ENCODE results near the gene AXIN1. TPM values are rescaled to one million over a fixed set of nuclear protein-coding genes. Genes with fewer than 3 reads are reported as not detected.
"Not testable (repeated sequence)": the region's sequence is repeated elsewhere in the genome, so short reads cannot be mapped to it uniquely, and the experiment has no call there.

AXIN1 gene
- total RNA-seq, 2 experiments from 2014 or later: 22.3 to 25.7 TPM

DNA sequence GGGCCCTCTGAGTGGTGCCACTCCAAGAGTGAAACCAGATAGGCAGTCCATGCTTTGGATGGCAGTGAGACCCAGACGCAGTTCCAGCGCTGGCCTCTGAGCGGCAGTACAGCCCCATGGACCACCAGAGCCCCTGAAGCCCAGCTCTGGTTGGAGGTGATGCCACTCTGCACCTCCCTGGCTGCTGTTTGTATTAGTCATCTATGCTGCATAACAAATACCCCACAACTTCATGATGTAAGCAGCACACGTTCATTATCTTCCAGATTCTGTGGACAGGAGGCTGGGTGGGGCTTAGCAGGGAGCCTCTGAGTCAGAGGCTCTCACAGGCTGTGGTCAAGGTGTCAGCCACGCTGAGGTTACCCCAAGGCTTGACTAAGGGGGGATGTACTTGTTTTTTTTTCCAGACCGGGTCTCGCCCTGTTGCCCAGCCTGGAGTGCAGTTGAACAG, 39.4 kb upstream of the AXIN1 start:
- peak overlapping the region; percentile 68 for H3K27ac Mint-ChIP-seq
- H3K4me1 Mint-ChIP-seq: peaks cover 23% of the 10 kb centered on the region
- peaks cover 2% of the 10 kb centered on the region for H3K9me3 Mint-ChIP-seq (ENCODE audit: low read depth)
- CTCF ChIA-PET: interaction anchor here (0.7 to 2.2 kb wide), 4 partner anchors 10 to 1328 kb away, joined by 3 to 10 read pairs (median 4); partner anchors contain the start of genes DECR2 and RAB11FIP3
- DNase-seq: peak; percentile 89
- ATAC-seq: peak; percentile 95
- H3K36me3 Mint-ChIP-seq: peaks cover 6% of the 10 kb centered on the region
- H3K4me3 Mint-ChIP-seq: no peak overlapping the region
- peaks cover 10% of the 10 kb centered on the region for H3K27me3 Mint-ChIP-seq

DNA sequence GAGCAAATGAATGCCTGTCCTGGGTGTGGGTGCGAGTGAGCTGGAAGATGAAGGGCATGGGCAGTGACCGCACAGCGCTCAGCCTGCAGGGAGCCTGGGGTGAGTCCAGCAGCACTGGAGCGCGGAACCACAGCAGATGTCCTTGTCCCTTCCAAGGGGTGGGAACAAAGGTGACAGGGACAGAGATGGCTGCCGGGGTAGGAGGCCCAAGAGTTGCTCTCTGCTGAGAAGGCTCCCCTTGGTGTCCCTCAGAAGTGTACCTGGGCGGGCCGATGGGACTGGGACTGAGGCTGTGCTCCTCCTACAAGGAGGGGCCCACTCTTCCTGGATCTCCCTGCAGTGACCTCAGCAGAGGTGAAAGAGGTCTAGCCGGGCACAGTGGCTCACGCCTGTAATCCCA, 36.8 kb upstream of the AXIN1 start:
- Mint-ChIP-seq H3K9me3 (ENCODE audit: low read depth) (peaks cover 2% of the 10 kb centered on the region), H3K27ac (no peak overlapping the region), H3K4me1 (peaks cover 18% of the 10 kb centered on the region), H3K36me3 (peaks cover 6% of the 10 kb centered on the region), H3K4me3 (no peak overlapping the region), H3K27me3 (no peaks in the 10 kb centered on the region)
- ATAC-seq (no peak), DNase-seq (no peak)
- CTCF ChIA-PET: no interaction called here

DNA sequence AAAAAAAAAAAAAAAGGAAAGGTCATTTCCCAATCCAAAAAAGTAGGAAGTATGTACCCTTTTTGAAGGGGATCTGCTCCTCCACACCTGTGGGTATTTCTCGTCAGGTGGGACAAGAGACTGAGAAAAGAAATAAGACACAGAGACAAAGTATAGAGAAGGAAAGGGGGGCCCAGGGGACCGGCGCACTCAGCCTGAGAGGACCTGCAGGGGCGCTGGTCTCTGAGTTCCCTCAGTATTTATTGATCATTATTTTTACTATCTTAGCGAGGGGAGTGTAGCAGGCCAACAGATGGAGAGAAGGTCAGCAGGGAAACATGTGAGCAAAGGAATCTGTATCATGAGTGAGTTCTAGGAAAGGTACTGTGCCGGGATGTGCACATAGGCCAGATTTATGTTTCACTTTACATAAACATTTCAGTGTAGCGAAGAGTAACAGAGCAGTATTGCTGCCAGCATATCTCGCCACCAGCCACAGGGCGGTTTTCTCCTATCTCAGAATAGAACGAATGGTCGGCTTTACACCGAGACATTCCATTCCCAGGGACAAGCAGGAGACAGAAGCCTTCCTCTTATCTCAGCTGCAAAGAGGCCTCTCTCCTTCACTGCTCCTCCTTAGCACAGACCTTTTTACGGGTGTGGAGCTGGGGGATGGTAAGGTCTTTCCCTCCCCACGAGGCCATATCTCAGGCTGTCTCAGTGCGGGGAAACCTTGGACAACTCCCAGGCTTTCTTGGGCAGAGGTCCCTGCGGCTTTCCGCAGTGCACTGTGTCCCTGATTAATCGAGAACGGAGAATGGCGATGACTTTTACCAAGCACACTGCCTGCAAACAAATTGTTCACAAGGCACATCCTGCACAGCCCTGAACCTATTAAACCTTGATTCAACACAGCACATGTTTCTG, 35.5 kb upstream of the AXIN1 start:
- H3K9me3 Mint-ChIP-seq (ENCODE audit: low read depth); ATAC-seq; H3K4me3 Mint-ChIP-seq; CTCF ChIA-PET; H3K36me3 Mint-ChIP-seq; H3K27me3 Mint-ChIP-seq; DNase-seq; H3K27ac Mint-ChIP-seq: not testable (repeated sequence)
- peaks cover 25% of the 10 kb centered on the region for H3K4me1 Mint-ChIP-seq

DNA sequence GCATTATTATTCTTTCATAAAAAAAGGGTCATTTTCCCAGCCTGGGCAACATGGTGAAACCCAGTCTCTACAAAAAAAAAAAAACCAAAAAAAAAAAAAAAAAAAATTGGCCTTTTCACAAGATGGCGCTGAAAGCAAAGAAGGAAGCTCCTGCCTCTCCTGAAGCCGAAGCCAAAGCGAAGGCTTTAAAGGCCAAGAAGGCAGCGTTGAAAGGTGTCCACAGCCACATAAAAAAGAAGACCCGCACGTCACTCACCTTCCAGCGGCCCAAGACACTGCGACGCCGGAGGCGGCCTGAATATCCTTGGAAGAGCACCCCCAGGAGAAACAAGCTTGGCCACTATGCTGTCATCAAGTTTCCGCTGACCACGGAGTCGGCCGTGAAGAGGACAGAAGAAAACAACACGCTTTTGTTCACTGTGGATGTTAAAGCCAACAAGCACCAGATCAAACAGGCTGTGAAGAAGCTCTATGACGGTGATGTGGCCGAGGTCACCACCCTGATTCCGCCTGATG, 34.2 kb upstream of the AXIN1 start:
- no peak overlapping the region for H3K4me3 Mint-ChIP-seq
- CTCF ChIA-PET: interaction anchor here (0.7 to 1.3 kb wide), 3 partner anchors 8 to 22 kb away, joined by 3 to 4 read pairs (median 3); no protein-coding TSS in a partner anchor
- no peak overlapping the region for H3K27ac Mint-ChIP-seq
- peaks cover 19% of the 10 kb centered on the region for H3K4me1 Mint-ChIP-seq
- no peak for ATAC-seq
- DNase-seq: no peak
- peaks cover 2% of the 10 kb centered on the region for H3K36me3 Mint-ChIP-seq
- H3K9me3 Mint-ChIP-seq (ENCODE audit: low read depth): peaks cover 2% of the 10 kb centered on the region
- peaks cover 5% of the 10 kb centered on the region for H3K27me3 Mint-ChIP-seq

DNA sequence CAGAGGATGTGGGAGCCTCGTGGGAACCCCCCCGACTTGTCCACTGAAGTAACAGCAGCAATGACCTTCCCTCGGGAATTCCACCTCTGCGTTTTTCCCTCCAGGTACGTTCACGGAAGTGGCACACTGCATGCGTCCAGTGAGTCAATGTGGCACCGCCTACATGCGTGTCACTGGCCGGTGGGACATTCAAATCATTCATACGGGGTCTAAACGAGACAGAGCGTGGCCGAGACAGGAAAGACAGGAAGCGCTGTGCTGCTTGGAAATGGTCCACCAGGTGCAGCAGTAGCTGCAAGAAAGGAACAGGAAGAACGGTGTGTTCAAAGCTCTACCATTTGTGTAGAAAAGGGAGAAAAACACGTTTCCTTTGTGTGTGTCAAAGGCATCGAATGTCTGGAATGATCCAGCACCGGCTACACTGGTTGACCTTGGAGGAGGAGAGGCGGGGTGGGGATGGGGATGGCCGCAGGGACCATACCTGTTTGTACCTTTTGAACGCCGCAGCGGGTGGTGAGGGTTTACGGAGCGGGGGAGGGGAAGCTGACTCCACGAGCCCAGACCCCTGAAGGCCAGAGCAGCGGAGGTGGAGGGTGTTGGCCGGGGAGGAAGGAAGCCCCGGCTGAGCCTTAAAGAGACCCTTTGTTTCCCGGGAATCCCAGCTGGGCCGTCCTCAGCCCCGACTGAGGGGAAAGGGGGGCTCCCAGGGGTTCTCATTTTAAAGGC, 31.0 kb upstream of the AXIN1 start:
- DNase-seq (peak; percentile 74), ATAC-seq (peak; percentile 31)
- Mint-ChIP-seq H3K27me3 (peaks cover 5% of the 10 kb centered on the region), H3K27ac (peak overlapping the region; percentile 38), H3K4me3 (peak overlapping the region; percentile 61), H3K4me1 (peaks cover 20% of the 10 kb centered on the region), H3K9me3 (ENCODE audit: low read depth) (no peaks in the 10 kb centered on the region), H3K36me3 (no peaks in the 10 kb centered on the region)
- CTCF ChIA-PET: interaction anchor here (1.3 kb wide), 1 partner anchor 18 kb away, joined by 3 read pairs; the partner anchor contains the start of gene DECR2

DNA sequence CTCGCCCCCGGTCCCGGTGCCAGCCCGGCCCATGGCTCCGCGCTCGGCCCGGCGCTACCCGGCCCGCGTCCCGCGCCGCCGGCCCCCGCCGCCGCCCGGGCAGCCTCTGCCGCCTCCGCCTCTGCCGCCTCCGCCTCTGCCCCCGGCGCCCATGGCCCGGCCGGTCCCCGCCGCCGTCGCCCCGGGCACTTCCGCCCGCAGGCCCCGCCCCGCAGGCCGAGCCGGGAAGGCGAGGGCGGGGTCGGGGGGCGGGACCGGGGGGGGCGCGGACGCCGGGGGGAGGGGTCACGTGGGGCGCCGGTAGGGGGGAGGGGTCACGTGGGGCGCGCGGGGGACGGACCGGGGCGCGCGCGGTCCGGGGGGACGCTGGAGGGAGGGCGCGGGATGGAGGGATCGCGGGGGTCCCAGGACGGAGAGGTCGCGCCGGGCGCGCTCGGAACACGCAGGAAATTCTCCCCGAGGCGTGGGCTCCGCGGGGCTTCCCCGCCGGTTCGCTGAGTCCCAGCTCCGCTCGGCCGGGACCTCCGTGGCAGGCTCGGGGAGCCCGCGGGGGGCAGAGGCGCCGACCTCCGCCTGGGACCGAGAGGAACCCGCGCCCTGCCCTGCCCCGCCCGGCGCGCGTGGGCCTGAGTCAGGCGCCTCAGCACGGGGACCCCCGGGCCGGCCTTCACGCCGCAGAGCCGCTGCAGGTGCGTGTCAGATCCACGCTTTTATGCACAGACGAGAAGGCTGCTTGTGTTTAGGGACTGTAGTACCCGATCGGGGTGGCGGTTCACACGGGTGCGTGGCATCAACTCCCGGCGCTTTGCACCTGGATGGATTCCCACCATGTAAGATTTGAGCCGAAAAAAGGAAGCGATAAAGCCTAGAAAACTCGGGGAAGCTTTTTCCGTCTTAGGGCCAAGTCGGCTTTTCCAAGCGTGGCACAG, 29.5 kb upstream of the AXIN1 start, which contains the start of gene PGAP6:
PGAP6 (minus strand) TSS at position 190 of the 929 bp plus-strand sequence; CDS start at position 33, 157 bp downstream.
- Mint-ChIP-seq H3K27ac (peak within 1 kb of the TSS; percentile 36), H3K4me1 (peaks cover 20% of the 10 kb centered on the region)
- CTCF ChIA-PET: interaction anchor here (0.7 to 1.5 kb wide), 3 partner anchors 30 to 145 kb away, joined by 3 to 7 read pairs (median 5); partner anchors contain the start of genes AXIN1 and CAPN15

DNA sequence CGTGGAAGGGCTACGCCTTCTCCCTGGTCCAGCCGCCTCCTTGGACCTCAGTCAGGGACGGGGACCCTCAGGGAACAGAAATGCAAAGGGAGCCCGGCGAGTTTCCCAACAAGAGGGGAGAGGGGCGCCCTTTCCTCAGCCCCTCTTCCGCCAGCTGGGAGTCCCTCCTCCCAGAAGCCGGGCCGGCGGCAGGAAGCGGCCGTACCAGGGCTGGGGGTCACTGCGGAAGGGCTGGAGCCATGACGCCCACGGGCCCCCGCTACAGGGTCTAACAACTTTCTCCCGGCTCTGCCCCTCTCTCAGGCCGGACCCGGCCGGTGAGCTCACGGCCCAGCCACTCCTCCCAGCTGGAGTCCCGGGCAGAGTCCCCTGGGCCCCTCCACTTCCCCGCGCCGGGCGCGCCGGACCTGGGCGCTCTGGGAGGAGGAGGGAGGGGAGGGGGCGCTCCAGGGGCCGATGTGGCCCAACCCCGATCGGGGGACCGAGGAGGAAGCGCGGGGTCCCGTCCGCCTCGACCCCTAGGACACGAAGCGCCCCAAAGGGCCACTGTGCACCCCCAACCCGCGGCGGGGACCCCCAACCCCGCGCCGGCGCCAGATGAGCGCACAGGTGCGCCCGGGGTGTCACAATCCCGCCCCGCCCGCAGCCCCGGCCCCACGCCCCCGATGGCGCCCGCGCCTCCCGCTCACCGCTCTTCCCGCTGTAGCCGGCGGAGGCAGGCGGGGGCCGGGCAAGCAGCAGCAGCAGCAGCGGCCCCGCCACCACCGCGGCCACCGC, 28.7 kb upstream of the AXIN1 start:
- no peak overlapping the region for H3K27ac Mint-ChIP-seq
- DNase-seq (peak; percentile 44), ATAC-seq (peak; percentile 51)
- peaks cover under 1% of the 10 kb centered on the region for H3K36me3 Mint-ChIP-seq
- CTCF ChIA-PET: interaction anchor here (1.3 kb wide), 2 partner anchors 11 to 29 kb away, joined by 4 to 5 read pairs; partner anchors contain the start of genes AXIN1 and MRPL28
- peaks cover 20% of the 10 kb centered on the region for H3K4me1 Mint-ChIP-seq
- no peaks in the 10 kb centered on the region for H3K9me3 Mint-ChIP-seq (ENCODE audit: low read depth)
- peak overlapping the region; percentile 64 for H3K4me3 Mint-ChIP-seq
- peaks cover 5% of the 10 kb centered on the region for H3K27me3 Mint-ChIP-seq

More for the DNA sequence above, 29.5 kb upstream of the AXIN1 start, which contains the start of gene PGAP6:
- DNase-seq (peak; percentile 72), ATAC-seq (peak; percentile 79)
- Mint-ChIP-seq H3K9me3 (ENCODE audit: low read depth) (no peaks in the 10 kb centered on the region), H3K4me3 (peak within 1 kb of the TSS; percentile 77), H3K36me3 (no peaks in the 10 kb centered on the region), H3K27me3 (peaks cover 5% of the 10 kb centered on the region)

DNA sequence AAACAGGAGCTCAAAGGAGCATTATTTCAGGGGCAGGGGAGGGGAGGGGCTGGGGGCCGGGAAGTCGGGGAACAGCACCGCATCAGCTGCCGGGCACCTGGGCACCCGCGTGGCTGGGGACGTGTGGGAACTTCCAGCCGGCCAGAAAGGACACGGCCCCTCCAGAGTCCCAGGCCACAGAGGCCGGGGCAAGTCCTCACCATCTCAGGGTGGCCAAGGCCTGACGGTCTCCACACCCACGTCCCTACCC, 28.2 kb upstream of the AXIN1 start:
- H3K9me3 Mint-ChIP-seq (ENCODE audit: low read depth): no peaks in the 10 kb centered on the region
- peaks cover 1% of the 10 kb centered on the region for H3K36me3 Mint-ChIP-seq
- CTCF ChIA-PET: interaction anchor here (1.3 kb wide), 2 partner anchors 10 to 28 kb away, joined by 4 to 5 read pairs; partner anchors contain the start of genes AXIN1 and MRPL28
- H3K27ac Mint-ChIP-seq: no peak overlapping the region
- H3K4me3 Mint-ChIP-seq: peak overlapping the region; percentile 64
- ATAC-seq (no peak), DNase-seq (no peak)
- H3K4me1 Mint-ChIP-seq: peaks cover 20% of the 10 kb centered on the region
- peaks cover 5% of the 10 kb centered on the region for H3K27me3 Mint-ChIP-seq

DNA sequence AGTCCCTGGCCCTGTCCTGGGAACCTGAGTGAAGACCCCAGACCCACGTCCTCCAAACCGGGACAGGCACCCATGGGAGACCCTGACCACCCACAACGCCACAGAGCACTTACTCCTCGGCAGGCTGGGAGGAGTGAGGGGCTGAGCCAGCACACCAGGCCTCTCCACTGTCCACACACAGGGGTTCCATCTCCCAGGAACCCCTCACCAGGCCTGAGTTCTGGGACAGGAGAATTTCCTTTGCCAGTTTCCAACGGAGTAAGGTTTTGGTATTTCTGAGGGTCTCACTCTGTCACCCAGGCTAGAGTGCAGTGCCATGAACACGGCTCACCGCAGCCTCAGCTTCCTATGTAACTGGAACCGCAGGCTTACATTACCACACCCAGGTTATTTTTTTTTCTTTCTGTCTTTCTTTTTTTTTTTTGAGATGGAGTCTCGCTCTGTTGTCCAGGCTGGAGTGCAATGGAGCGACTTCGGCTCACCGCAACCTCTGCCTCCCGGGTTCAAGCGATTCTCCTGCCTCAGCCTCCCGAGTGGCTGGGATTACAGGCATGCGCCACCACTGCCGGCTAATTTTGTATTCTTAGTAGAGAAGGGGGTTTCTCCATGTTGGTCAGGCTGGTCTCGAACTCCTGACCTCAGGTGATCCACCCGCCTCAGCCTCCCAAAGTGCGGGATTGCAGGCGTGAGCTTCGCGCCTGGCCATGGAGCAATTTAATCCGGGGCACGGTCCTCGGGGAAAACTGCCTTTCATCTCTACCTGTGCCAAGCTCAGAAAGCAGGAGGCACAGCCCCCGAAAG, 27.6 kb upstream of the AXIN1 start:
- no peaks in the 10 kb centered on the region for H3K9me3 Mint-ChIP-seq (ENCODE audit: low read depth)
- ATAC-seq (no peak), DNase-seq (peak; percentile 47)
- H3K36me3 Mint-ChIP-seq: peaks cover 1% of the 10 kb centered on the region
- CTCF ChIA-PET: interaction anchor here (1.3 kb wide), 2 partner anchors 10 to 28 kb away, joined by 4 to 5 read pairs; partner anchors contain the start of genes AXIN1 and MRPL28
- peaks cover 5% of the 10 kb centered on the region for H3K27me3 Mint-ChIP-seq
- H3K4me3 Mint-ChIP-seq: peak overlapping the region; percentile 58
- peaks cover 20% of the 10 kb centered on the region for H3K4me1 Mint-ChIP-seq
- peak overlapping the region; percentile 69 for H3K27ac Mint-ChIP-seq

DNA sequence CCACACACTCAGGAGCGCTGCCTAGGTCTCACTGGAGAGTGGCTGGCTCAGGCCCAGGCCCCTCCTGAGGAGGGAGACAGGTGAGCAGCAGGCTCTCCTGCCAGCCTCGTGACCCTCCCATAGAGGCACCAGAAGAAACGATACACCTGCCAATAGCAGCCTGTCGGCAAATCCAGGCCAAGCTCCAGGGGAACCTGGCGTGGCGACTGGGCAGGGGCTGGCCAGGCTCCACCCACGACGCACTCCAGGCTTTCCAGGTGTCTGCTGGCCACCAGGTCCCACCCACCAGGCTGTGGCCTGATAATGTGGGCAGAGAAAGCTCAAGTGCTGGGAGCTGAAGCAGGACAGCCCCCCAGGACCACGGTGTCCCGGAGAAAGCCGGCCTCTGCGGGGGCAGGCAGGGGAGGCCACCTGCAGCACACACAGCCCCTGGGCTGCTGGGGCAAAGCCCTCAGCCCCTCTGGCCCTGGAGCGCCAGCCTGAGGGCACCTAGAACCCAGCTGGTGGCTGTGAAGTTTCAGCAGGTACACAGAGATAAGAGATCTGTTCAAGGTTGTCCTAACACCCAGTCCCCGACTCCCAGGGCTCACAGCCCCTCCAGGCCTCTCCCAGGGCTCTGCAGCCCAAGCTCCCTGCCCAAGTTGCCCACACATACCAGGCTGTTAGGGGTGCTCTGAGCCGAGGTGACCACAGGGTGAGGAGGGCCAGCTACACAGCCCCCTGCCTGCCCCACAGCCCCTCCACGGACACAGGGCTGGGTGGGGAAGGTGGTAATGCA, 26.8 kb upstream of the AXIN1 start:
- DNase-seq (no peak), ATAC-seq (no peak)
- peaks cover 20% of the 10 kb centered on the region for H3K4me1 Mint-ChIP-seq
- no peaks in the 10 kb centered on the region for H3K9me3 Mint-ChIP-seq (ENCODE audit: low read depth)
- peaks cover 1% of the 10 kb centered on the region for H3K36me3 Mint-ChIP-seq
- peak overlapping the region; percentile 69 for H3K27ac Mint-ChIP-seq
- CTCF ChIA-PET: no interaction called here
- H3K4me3 Mint-ChIP-seq: no peak overlapping the region
- H3K27me3 Mint-ChIP-seq: peaks cover 5% of the 10 kb centered on the region

DNA sequence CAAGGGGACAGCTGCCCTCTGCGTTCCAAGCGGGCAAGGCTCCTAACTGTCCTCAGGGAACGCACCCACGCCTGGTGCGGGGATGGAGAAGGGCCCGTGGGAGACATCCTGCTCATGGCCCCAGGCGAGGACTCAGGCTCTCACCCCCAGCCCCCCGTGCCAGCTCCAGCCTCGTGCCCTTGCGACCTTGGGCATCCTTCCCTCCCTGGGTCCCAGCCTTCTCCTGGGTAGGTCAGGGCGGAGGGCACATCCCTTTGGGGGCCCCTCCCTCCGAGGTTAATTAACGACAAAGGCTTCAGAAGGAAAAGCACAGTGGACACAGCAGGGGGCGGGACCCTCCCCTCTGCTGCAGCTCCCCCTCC, 26.3 kb upstream of the AXIN1 start:
- CTCF ChIA-PET: no interaction called here
- Mint-ChIP-seq H3K4me3 (no peak overlapping the region), H3K27ac (no peak overlapping the region), H3K27me3 (peaks cover 5% of the 10 kb centered on the region), H3K4me1 (peaks cover 20% of the 10 kb centered on the region), H3K9me3 (ENCODE audit: low read depth) (no peaks in the 10 kb centered on the region), H3K36me3 (peaks cover 1% of the 10 kb centered on the region)
- no peak for DNase-seq
- ATAC-seq: no peak
